GM21526 (cell line): ENCODE data around the gene DBF4B.

Experiments
- ATAC-seq: cut with Tn5 transposase; IDR thresholded peaks from one replicate; pipeline ENCODE4 v1.9.1; 2021; ENCODE audit warnings: moderate library complexity; ENCODE audit not compliant: unreplicated experiment, low FRiP score

Gene DBF4B

DNA sequence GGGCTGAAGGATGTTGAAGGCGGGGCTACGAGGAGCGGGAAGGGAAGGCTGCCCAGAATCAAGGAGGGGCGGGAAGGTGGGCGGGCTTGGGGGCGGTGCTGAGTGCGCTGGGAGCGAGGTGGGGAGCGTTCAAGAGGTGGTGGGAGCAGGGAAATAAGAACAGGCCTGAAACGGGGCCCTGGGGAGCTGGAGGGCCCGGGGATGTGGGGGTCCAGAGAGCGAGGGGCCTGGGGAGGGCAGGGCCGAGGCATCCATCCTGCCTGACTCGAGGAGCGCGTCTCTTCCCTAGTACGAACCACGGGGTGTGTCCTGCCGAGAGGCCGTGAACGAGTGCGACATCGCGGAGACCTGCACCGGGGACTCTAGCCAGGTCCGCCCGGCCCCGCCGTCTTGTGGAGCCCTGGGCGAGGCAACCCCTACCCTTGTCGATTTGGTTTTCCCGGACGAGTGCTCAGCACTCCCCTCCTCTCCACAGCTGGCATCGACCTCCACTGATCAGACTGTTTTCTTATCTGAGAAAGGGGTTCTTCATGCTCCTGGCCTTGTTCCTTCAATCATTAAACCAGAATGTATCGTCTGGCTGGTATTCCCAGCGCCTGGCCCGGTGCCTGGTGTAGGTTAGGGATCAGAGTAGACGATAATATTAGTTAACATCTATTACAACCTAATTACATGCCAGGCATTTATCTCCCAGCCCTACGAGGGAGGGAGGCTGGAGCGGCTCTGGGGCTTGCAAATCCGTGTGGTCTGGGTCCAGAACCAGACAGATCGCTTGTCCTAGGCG lies 67.6 kb downstream of the DBF4B start:
- no peak for ATAC-seq

- ATAC-seq = no peak
Measured at GRCh38 chr17:44776628-44777393, 68.3 kb downstream of the DBF4B start.

- ATAC-seq = no peak
Measured at GRCh38 chr17:44777394-44778348, 69.2 kb downstream of the DBF4B start.

GRCh38 chr17:44778656-44779210 lies 70.3 kb downstream of the DBF4B start:
- no peak for ATAC-seq

DNA sequence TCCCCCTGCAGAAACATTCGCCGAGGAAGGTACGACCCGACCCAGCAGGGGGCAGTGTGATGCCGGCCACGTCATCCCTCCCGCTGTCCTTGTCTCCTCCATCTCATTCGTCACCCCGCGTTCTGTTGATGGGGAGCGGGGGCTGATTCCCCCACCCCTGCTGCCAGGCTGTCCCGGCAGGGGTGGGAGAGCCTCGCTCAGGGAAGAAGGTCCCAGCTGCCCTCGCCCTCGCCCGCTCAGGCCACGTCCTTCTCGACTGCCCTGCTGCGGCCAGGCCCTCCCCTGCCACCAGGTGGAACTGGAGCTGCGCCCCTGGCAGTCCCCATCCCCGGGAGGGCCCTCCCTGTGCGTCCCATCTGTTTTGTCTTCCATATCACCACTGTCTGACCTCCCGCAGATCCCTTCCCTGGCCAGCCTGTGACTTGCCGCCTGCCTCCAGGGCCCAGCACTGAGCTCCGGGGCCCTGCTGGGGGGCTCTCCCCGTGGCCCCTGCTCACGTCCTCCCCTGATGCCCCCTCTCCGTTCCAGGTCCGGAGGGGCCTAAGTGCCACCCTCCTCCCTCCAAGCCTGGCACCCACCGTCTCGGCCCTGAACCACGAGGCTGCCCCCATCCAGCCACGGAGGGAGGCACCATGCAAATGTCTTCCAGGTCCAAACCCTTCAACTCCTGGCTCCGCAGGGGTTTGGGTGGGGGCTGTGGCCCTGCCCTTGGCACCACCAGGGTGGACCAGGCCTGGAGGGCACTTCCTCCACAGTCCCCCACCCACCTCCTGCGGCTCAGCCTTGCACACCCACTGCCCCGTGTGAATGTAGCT lies 71.0 kb downstream of the DBF4B start:
- no peak for ATAC-seq

DNA sequence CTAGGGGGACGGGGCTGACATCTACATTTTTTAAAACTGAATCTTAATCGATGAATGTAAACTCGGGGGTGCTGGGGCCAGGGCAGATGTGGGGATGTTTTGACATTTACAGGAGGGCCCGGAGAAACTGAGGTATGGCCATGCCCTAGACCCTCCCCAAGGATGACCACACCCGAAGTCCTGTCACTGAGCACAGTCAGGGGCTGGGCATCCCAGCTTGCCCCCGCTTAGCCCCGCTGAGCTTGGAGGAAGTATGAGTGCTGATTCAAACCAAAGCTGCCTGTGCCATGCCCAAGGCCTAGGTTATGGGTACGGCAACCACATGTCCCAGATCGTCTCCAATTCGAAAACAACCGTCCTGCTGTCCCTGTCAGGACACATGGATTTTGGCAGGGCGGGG lies 71.7 kb downstream of the DBF4B start:
- ATAC-seq = no peak

GRCh38 chr17:44780845-44781480 lies 72.5 kb downstream of the DBF4B start:
- no peak for ATAC-seq

- no peak for ATAC-seq
Measured at GRCh38 chr17:44781551-44782325, 73.3 kb downstream of the DBF4B start.

- ATAC-seq = no peak
Measured at GRCh38 chr17:44782326-44782850, 73.9 kb downstream of the DBF4B start.

- ATAC-seq = no peak
Measured at GRCh38 chr17:44785921-44786320, 77.5 kb downstream of the DBF4B start.

GRCh38 chr17:44786551-44787081 lies 78.2 kb downstream of the DBF4B start:
- ATAC-seq = no peak

- no peak for ATAC-seq
Measured at GRCh38 chr17:44787271-44787940, 78.9 kb downstream of the DBF4B start.

DNA sequence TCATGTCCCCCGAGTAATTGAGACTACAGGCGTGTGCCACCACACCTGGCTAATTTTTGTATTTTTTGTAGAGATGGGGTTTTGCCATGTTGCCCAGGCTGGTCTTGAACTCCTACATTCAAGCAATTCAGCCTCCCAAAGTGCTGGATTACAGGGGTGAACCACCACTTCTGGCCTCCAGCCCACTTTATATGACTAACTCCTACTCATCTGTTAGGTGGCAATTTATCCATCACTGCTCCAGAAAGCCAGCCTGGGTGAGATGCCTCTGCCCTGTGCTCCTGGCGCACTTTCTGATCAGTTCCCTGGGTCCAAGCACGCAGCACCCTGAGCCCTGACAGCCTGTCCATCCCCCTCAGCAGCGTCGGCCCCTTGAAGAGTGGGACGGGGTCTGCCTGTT lies 79.7 kb downstream of the DBF4B start:
- no peak for ATAC-seq

DNA sequence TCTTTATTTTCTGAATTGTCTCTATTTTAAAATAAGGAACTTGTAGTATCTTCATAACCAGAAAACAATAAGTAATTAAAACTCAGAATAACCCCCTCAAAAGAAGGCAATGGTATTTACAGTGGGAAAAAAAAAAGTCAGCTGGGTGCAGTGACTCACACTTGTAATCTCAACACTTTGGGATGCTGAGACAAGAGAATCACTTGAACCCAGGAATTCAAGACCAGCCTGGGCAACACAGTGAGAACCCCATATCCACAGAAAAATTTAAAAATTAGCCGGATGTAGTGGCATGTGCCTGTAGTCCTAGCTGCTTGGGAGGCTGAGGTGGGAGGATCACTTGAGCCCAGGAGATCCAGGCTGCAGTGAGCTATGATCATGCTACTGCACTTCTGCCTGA lies 83.8 kb downstream of the DBF4B start:
- ATAC-seq = no peak

- ATAC-seq = no peak
Measured at GRCh38 chr17:44793885-44794842, 85.7 kb downstream of the DBF4B start.

DNA sequence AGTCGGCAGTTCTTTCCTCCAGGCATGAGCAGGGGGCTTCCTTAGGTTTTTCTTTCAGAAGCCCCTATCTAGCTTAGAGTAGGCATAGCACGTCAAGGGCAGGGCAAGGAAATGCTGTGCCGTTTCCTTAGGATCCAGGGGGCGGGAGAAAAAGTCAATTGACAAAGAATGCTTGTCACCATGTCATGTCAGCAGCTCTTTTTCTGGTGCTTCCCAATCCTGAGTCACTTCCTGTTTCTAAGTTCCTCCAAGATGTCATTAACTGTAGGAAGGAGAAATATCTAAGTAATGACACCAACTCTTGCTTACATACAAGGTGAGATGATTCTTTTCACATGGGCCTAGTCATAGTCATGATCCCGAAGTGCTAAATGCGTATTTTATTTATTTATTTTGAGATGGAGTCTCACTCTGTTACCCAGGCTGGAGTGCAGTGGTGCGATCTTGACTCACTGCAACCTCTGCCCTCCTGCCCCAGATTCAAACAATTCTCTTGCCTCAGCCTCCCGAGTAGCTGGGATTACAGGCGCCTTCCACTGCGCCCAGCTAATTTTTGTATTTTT lies 86.5 kb downstream of the DBF4B start:
- no peak for ATAC-seq
